GM10266 (cell line): Measurements from ENCODE around the gene MLLT10.

Experiments
- DNase-seq: peaks from one replicate; pipeline ENCODE4 v3.0.0; 2012; ENCODE audit errors: extremely low spot score
- CTCF ChIP-seq: IDR thresholded peaks from 2 replicates; pipeline ENCODE4 v1.5.1; 2012; ENCODE audit warnings: mild to moderate bottlenecking, low read depth; ENCODE audit not compliant: control insufficient read depth, insufficient read depth; ENCODE audit errors: missing control alignments

MLLT10 gene

GRCh38 chr10:21661935-21662334, 127.9 kb downstream of the MLLT10 start:
- no peak for DNase-seq

GRCh38 chr10:21662635-21663034, 128.6 kb downstream of the MLLT10 start:
- no peak for TF ChIP-seq CTCF
- DNase-seq = no peak

More at GRCh38 chr10:21661935-21662334, 127.9 kb downstream of the MLLT10 start:
- no peak for TF ChIP-seq CTCF

- no peak for TF ChIP-seq CTCF
- no peak for DNase-seq
Observed at GRCh38 chr10:21668831-21669230, 134.8 kb downstream of the MLLT10 start.

GRCh38 chr10:21670391-21670790, 136.4 kb downstream of the MLLT10 start:
- TF ChIP-seq CTCF = no peak
- DNase-seq = no peak

- no peak for TF ChIP-seq CTCF
- no peak for DNase-seq
Observed at GRCh38 chr10:21673668-21674067, 139.6 kb downstream of the MLLT10 start.

GRCh38 chr10:21675157-21675796, 141.2 kb downstream of the MLLT10 start:
- no peak for DNase-seq
- TF ChIP-seq CTCF = peak; percentile 66

GRCh38 chr10:21677551-21677950, 143.5 kb downstream of the MLLT10 start:
- no peak for DNase-seq
- TF ChIP-seq CTCF = no peak
